HG03196 (cell line): ENCODE data around the gene SMARCA2.

Experiments
- ATAC-seq: cut with Tn5 transposase; IDR thresholded peaks from one replicate; pipeline ENCODE4 v1.9.1; 2021; ENCODE audit not compliant: unreplicated experiment

SMARCA2 gene

GRCh38 chr9:2014696-2015580 is at the start of gene SMARCA2:
TSS of gene SMARCA2 (plus strand) at chr9:2015347. CDS start at chr9:2029023, 13,676 bp downstream.
- peak; percentile 81 for ATAC-seq

DNA sequence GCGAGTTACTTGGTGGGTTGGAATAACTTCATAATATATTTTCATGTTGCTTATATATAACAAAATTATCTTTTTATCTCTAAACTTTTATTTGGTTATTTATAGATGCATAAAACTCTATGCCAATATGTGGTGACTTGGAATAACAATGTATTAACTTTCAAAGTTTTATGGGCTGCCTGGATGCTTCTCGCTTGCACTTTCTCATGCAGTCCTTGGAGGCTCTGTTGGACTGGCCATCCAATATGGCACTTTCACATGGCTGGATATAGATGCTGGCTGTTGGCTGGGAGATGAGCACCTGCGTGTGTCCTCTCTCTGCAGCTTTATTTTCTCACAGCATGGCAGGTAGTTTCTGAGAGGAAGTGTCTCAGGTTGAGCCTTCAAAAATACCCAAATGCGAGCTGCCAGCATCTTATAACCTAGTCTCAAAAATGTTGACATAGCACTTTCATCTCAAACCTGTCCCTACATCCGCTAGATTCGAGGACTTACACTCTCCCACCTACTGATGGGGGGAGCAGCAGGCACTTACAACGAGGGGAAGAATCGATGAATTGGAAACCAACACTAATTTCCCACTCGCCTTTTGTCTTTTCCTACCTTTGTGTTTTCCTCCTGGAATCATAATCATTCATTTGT is 48.3 kb upstream of the SMARCA2 start:
- ATAC-seq, result no peak

DNA sequence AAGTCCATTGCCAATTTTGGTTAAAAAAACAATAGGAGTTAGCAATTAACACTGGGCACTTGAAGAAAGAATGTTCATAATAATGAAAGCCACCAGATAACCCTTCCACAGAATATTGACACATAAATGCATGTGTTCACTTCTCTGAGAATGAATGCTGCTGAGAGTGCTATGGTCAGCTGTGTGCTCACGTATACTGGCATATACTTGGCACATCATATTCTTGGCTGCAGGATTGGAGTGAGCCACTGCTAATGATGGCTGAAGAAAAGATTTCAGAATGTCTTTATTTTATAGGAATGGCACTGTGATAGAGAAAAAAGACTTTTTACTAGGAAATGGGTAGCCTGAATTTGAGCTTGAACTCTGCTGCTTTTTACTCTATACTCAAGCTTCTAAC is 46.0 kb upstream of the SMARCA2 start:
- ATAC-seq, result no peak

DNA sequence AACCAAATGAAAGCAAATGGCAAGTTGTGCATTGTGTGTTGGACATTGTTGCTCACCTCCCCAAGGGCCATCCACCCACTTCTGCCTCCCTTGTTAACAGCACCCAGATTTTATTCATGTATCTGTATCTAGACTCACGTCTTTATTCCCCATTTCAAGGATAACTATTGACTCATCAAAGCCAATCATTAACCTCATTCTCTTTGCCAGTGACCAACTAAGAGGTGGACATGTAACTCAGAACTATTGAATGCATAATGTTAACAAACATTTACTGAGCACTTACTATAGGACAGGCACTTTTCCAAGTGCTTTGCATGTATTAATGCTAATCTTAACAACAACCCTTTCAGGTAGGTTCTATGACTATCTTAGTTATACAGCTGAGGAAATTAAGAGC is 45.2 kb upstream of the SMARCA2 start:
- ATAC-seq, result no peak

DNA sequence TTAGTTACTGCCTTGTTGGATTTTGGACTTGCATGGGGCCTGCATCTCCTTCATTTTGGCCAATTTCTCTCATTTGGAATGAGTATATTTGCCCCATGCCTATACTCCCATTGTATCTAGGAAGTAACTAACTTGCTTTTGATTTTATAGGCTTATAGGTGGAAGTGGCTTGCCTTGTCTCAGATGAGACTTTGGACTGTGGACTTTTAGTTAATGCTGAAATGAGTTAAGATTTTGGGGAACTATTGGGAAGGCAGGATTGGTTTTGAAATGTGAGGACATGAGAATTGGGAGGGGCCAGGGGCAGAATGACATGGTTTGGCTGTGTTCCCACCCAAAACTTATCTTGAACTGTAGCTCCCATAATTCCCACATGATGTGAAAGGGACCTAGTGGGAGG is 42.5 kb upstream of the SMARCA2 start:
- ATAC-seq, result no peak

DNA sequence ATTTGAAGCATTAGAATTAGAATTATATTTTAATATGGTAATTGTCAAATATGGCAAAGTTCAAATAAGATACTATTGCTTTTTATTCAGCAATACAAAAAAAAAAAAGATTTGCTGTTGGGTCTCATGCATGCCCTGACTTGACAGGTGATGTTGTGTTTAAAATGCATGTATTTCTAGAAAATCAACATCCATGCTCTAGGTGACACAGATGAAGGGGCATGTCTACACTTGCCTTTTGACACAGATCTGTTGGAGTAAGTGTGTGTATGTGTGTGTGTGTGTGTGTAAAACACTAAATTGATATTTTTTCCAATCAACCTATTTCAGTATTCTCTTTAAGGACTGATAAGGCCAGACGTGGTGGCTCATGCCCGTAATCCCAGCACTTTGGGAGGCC is 38.1 kb upstream of the SMARCA2 start:
- no peak for ATAC-seq

- ATAC-seq, result no peak
These were observed 36.2 kb upstream of the SMARCA2 start for GRCh38 chr9:1978941-1979340.

- ATAC-seq, result no peak
These were observed 35.3 kb upstream of the SMARCA2 start for GRCh38 chr9:1979741-1980367.

DNA sequence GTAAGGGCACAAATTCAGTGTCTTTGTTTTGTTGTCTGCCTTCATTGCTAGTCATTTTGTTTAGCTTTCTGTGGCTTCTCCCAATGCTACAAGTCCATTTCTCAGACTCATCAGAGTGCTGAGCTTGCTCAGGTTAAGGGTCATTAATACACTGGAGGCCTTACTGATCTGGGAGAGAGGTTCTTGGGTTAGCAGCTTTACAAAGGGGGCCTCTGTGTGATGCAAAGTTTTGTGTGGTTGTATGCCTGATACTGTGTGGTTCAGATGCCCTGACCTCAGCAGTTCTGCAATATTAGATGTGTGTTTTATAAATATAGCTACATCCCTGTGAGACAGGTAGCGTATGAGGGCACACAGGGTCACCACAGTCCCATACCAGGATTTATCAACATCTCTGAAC is 34.8 kb upstream of the SMARCA2 start:
- ATAC-seq, result no peak

DNA sequence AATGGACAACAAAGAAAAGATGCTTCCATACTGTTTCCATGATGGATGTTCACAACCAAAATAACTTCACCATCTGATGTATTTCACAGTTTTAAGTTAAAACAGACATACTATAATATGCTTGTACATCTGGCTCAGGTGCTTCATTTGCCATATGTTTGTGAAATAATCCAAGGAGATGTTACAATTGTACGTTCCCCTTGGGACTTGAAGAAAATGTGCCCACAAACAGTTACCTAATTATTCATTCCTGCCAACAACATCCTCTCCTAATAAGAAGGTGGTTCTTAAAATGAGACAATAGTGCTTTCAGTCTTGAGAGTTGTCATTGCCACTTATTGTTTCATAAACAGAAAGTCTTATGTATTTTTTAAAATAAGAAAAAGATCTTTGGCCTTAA is 33.1 kb upstream of the SMARCA2 start:
- no peak for ATAC-seq

- ATAC-seq, result no peak
These were observed 28.8 kb upstream of the SMARCA2 start for GRCh38 chr9:1986341-1986740.

DNA sequence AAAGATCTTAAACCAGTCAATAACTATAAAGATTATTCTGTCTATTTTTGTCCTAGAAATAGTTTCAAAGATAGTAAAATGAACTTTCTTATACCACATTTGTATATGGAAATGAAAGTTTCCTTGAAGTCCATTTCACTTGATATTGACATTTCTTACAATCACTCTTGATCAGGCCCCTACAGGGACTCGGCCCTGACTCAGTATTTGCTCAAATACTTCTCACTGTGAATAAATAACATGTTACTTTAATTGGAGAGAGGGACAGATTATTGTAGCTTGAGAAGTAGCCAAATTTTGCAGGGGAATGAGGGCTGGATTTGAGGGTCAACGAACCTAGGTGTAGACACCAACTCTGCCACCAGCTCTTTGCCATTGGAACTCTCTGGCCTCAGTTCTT is 25.6 kb upstream of the SMARCA2 start:
- no peak for ATAC-seq

DNA sequence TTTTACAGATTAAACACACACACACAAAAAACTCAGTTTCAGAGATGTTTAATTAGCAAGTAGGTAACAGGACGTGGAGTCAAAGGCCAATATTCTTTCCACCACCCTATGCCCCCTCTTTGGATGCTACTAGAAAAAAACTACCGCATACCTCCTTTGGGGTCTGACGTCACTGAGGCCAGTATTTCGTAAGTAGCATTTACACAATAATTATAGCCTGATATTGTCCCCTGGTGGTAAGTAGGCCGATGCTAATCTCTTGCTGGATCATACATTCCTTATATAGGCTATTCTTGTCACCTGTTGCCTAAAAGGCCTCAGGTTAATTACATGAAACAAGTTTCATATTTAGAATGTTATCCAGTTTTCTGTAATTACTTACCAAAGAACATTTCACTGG is 21.0 kb upstream of the SMARCA2 start:
- no peak for ATAC-seq

- no peak for ATAC-seq
These were observed 20.1 kb upstream of the SMARCA2 start for GRCh38 chr9:1995084-1995483.

DNA sequence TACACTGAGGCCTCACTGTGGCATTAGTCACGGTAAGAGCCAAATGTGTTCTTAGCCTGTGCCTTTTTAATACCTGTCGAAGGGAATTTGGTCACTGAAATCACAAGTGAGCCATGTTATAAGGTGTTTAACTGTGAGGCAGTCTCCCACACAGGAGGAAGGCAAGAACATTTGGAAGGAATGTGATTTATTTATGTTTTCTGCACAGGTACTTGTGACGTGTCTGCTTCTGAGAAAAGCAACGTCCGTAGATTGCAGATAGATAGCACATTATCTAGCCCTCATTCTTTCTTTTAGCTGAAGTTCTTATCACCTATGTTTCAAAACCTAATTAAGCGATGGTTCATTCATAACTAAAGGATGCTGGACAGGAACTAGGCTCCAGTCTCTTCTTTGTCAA is 19.0 kb upstream of the SMARCA2 start:
- ATAC-seq, result no peak

DNA sequence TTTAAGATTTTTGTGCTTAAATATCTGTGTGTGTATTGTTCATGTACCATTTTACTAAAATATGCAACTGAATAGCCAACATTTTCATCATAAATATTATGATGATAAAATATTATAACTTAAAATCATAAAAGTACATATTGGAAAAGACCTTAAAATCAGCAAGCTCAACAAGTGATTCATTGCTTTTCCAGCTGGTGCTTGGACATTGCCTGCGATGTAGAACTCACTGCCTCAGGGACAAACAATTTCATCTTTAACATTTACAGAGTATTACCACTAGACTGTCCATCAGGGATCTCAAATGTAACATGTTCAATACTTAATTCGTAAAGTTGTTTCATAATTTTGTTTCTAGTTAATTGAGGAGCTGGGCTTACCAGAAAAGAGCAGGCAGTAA is 17.5 kb upstream of the SMARCA2 start:
- ATAC-seq, result no peak

DNA sequence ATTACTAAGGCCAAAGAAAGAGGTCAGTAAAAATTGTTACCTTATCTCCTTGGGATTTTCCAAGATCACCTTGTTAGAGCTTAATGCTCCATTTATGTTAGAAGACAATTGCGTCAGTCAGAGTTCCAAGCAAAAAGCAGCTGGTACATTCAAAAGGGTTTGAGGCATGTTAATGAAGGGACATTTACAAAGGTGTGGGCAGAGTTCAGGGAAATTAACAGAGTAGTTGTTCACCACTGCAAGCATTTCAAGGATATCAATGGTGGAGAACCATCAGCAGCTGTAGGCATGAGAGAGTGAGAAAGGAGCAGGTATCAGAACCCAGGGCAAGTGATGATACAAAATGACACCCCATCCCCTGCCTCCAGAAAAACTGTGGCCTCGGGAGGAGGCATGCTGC is 17.0 kb upstream of the SMARCA2 start:
- no peak for ATAC-seq

DNA sequence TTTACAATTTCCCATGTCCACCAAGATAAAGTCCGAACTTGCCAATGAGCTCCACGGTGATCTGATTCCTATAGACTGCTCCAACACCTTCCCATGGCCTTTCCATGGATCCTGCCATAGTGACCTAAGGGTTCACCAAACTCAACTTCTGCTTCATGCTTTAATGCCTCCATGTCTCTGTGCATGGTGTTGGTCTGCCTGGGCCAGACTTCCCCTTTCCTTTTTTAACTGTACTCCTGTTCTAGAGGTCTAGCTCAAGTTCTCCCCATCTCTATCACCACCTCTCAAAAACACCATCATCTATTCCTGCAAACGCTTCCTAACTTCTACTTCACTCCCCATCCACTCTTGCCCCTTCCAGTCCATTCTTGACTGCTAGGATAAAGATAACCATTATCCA is 14.8 kb upstream of the SMARCA2 start:
- no peak for ATAC-seq

- no peak for ATAC-seq
These were observed 6.8 kb upstream of the SMARCA2 start for GRCh38 chr9:2008372-2008771.

GRCh38 chr9:2012347-2012746 is 2.8 kb upstream of the SMARCA2 start:
- no peak for ATAC-seq

DNA sequence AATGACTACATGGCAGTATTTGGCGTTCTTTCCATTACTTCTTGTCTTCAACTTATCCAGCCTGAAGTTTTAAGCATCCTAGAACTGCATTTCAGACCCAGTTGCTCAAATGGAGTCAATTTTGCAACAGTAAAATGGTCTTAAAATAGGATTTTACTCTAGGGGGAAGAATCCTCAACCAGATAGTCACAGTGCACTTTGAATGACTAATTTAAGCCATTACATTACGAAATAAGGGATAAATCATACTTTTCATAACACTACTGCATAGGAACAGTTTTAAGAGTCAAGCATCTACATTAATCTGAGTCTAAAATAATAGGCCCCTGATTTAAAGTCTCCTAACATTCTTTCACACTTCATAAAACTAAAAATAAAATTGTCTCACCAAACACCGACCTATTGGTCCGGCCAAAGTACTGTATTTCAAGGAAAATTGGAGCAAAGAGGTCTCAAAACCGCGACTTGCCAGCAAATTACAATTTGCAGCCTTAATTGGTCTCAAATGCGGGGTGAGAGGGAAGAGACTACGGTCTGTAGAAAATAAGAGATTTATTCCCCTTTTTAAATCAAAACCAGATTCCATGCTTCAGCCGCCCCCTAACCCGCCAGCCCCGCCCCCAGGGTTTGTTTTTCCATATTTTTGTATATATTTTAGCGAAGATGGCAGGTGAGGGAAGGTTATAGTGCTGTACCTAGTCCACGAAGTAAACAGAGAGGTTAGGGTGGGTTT is 1.2 kb upstream of the SMARCA2 start:
- ATAC-seq, result no peak
